H1 (cell line): ENCODE measurements around the gene DMRTA1. TPM values are rescaled to one million over a fixed set of nuclear protein-coding genes. Genes with fewer than 3 reads are reported as not detected.

Experiments
- CTCF ChIA-PET: fragments of 300-600 bp; sonication (Branson Sonifier 250); formaldehyde crosslinking; loops from one replicate; lab custom pipeline; 2021; ENCODE audit not compliant: partially characterized antibody; lab: Charles Lee
- POLR2A ChIA-PET: fragments of 300-600 bp; sonication (Branson Sonifier 250); formaldehyde crosslinking; loops from one replicate; lab custom pipeline; 2021; ENCODE audit warnings: inconsistent platforms; ENCODE audit not compliant: partially characterized antibody; lab: Charles Lee
- DNase-seq, 2 experiments: peaks; one replicate each; pipeline versions ENCODE4 v3.0.0 to v3.0.0-alpha.2; 2010 to 2022; ENCODE audit warnings: low spot score in 2 of 2, low read depth in 1 of 2, mixed read lengths in 1 of 2
- FAIRE-seq: peaks from 2 replicates; lab custom pipeline; 2011; peaks lifted over from hg19 to GRCh38; lab: Jason Lieb, UNC
- H2AFZ ChIP-seq: 2 replicates; pipeline ENCODE4 v1.8.1; 2012; ENCODE audit warnings: low read length, inconsistent platforms
- H2AK5ac ChIP-seq: 2 replicates; pipeline ENCODE4 v1.6.1; 2013; ENCODE audit warnings: low read depth, low read length
- H2BK120ac ChIP-seq: replicated peaks from 2 replicates; pipeline ENCODE3; 2013; ENCODE audit warnings: low read depth, low read length, inconsistent platforms
- H2BK12ac ChIP-seq: 2 replicates; pipeline ENCODE4 v1.6.1; 2013; ENCODE audit warnings: low read depth, low read length
- H2BK15ac ChIP-seq: 2 replicates; pipeline ENCODE4 v1.6.1; 2013; ENCODE audit warnings: low read length
- H2BK20ac ChIP-seq: 2 replicates; pipeline ENCODE4 v1.6.1; 2013; ENCODE audit warnings: low read length
- H2BK5ac ChIP-seq: 2 replicates; pipeline ENCODE4 v1.6.1; 2013; ENCODE audit warnings: low read depth, low read length
- H3K14ac ChIP-seq: 2 replicates; pipeline ENCODE4 v1.6.1; 2013; ENCODE audit warnings: inconsistent platforms; ENCODE audit not compliant: insufficient read length
- H3K18ac ChIP-seq: 2 replicates; pipeline ENCODE4 v1.6.1; 2013; ENCODE audit warnings: low read length; ENCODE audit errors: extremely low read depth
- H3K23ac ChIP-seq: 2 replicates; pipeline ENCODE4 v1.6.1; 2013; ENCODE audit warnings: inconsistent platforms; ENCODE audit not compliant: insufficient read length
- H3K23me2 ChIP-seq: 2 replicates; pipeline ENCODE4 v1.6.1; 2013; ENCODE audit warnings: low read depth, low read length
- H3K27ac ChIP-seq: 2 replicates; pipeline ENCODE4 v1.6.1; 2011; ENCODE audit warnings: low read depth, low read length, inconsistent platforms
- H3K27me3 ChIP-seq, 4 experiments: replicated peaks in 1 of 4; 1 replicate in 1 of 4; 2 replicates in 3 of 4; pipeline versions ENCODE4 v1.6.1 to v1.8.1; 2011 to 2013; ENCODE audit warnings: low read length in 3 of 4, mild to moderate bottlenecking in 3 of 4, inconsistent platforms in 2 of 4, mixed read lengths in 2 of 4, moderate library complexity in 1 of 4; ENCODE audit not compliant: control insufficient read depth in 3 of 4, insufficient read depth in 3 of 4; ENCODE audit errors: extremely low read depth in 1 of 4
- H3K36me3 ChIP-seq, 4 experiments: 2 replicates each; pipeline versions ENCODE4 v1.6.1 to v1.8.1; 2011 to 2013; ENCODE audit warnings: mild to moderate bottlenecking in 4 of 4, low read length in 3 of 4, moderate library complexity in 2 of 4, control low read depth in 1 of 4, inconsistent platforms in 1 of 4; ENCODE audit not compliant: insufficient read depth in 4 of 4, control insufficient read depth in 2 of 4
- H3K4ac ChIP-seq: replicated peaks from 2 replicates; pipeline ENCODE3; 2013; ENCODE audit warnings: low read length, low read depth, mixed read lengths, inconsistent platforms; ENCODE audit not compliant: insufficient read length
- H3K4me1 ChIP-seq, 4 experiments: replicated peaks in 1 of 4; 1 replicate in 1 of 4; 2 replicates in 3 of 4; pipeline versions ENCODE4 v1.6.1 to v1.8.1; 2011 to 2013; ENCODE audit warnings: low read length in 3 of 4, inconsistent platforms in 2 of 4, mixed read lengths in 1 of 4; ENCODE audit not compliant: insufficient read depth in 4 of 4, control insufficient read depth in 3 of 4
- H3K4me2 ChIP-seq, 2 experiments: 2 replicates each; pipeline versions ENCODE4 v1.6.1 to v1.8.1; 2011 to 2013; ENCODE audit warnings: low read depth in 2 of 2, low read length in 2 of 2, control low read depth in 1 of 2, inconsistent platforms in 1 of 2, mild to moderate bottlenecking in 1 of 2; ENCODE audit not compliant: insufficient read depth in 1 of 2
- H3K4me3 ChIP-seq, 4 experiments: fragments of 200-600, 300-600 bp in 1 of 4; sonication (generic), shearing (Covaris generic), sonication (Bioruptor Twin) in 1 of 4; 2 replicates each; pipeline versions ENCODE4 v1.5.1 to v1.8.1; 2011 to 2016; ENCODE audit warnings: low read length in 4 of 4, low read depth in 3 of 4, control low read depth in 2 of 4, inconsistent platforms in 2 of 4, mild to moderate bottlenecking in 2 of 4, mixed read lengths in 1 of 4, moderate library complexity in 1 of 4; ENCODE audit not compliant: insufficient read depth in 2 of 4; ENCODE audit errors: extremely low read depth in 1 of 4
- H3K56ac ChIP-seq: replicated peaks from 2 replicates; pipeline ENCODE3; 2013; ENCODE audit warnings: low read depth, mild to moderate bottlenecking, mixed read lengths, low read length, inconsistent platforms; ENCODE audit not compliant: insufficient read length
- H3K79me1 ChIP-seq: 2 replicates; pipeline ENCODE4 v1.6.1; 2013; ENCODE audit warnings: low read depth, low read length, control low read depth
- H3K79me2 ChIP-seq, 2 experiments: 2 replicates each; pipeline versions ENCODE4 v1.6.1 to v1.8.1; 2012 to 2013; ENCODE audit warnings: low read length in 2 of 2, mild to moderate bottlenecking in 2 of 2, inconsistent platforms in 1 of 2; ENCODE audit not compliant: insufficient read depth in 2 of 2, control insufficient read depth in 1 of 2
- H3K9ac ChIP-seq, 4 experiments: replicated peaks in 1 of 4; 1 replicate in 1 of 4; 2 replicates in 3 of 4; pipeline versions ENCODE4 v1.6.1 to v1.8.1; 2011 to 2013; ENCODE audit warnings: low read depth in 3 of 4, low read length in 3 of 4, control low read depth in 2 of 4, mild to moderate bottlenecking in 2 of 4, moderate library complexity in 2 of 4, inconsistent platforms in 1 of 4; ENCODE audit errors: extremely low read depth in 1 of 4
- H3K9me3 ChIP-seq, 2 experiments: 2 replicates each; pipeline versions ENCODE4 v1.6.1 to v1.8.1; 2012 to 2013; ENCODE audit warnings: mild to moderate bottlenecking in 2 of 2, moderate library complexity in 2 of 2, control low read depth in 1 of 2, inconsistent platforms in 1 of 2, low read depth in 1 of 2, low read length in 1 of 2, mixed read lengths in 1 of 2; ENCODE audit not compliant: insufficient read depth in 2 of 2
- H4K20me1 ChIP-seq, 2 experiments: replicated peaks in 1 of 2; 2 replicates each; pipeline versions ENCODE3 to v1.8.1; 2011 to 2013; ENCODE audit warnings: inconsistent platforms in 2 of 2, low read length in 2 of 2, mild to moderate bottlenecking in 1 of 2; ENCODE audit not compliant: insufficient read depth in 2 of 2, control insufficient read depth in 1 of 2
- H4K5ac ChIP-seq: 2 replicates; pipeline ENCODE4 v1.6.1; 2013; ENCODE audit warnings: low read length, low read depth, mixed read lengths, inconsistent platforms; ENCODE audit not compliant: insufficient read length
- H4K8ac ChIP-seq: 2 replicates; pipeline ENCODE4 v1.8.0; 2013; ENCODE audit warnings: mild to moderate bottlenecking, moderate library complexity, low read length, inconsistent platforms; ENCODE audit not compliant: insufficient read depth; ENCODE audit errors: extremely low read depth
- H4K91ac ChIP-seq: replicated peaks from 2 replicates; pipeline ENCODE3; 2013; ENCODE audit warnings: low read length, mixed read lengths, inconsistent platforms; ENCODE audit not compliant: insufficient read length
- KDM4A ChIP-seq: IDR thresholded peaks from one replicate; pipeline ENCODE4 v1.7.1; 2012; ENCODE audit warnings: low read depth, mild to moderate bottlenecking, moderate library complexity, low read length, inconsistent platforms; ENCODE audit not compliant: severe bottlenecking
- NANOG ChIP-seq: IDR thresholded peaks from 2 replicates; pipeline ENCODE4 v1.6.1; 2011; ENCODE audit warnings: low read length, low read depth, mild to moderate bottlenecking, inconsistent platforms; ENCODE audit not compliant: insufficient read depth, poor library complexity, severe bottlenecking
- POU5F1 ChIP-seq: IDR thresholded peaks from 2 replicates; pipeline ENCODE4 v1.6.1; 2011; ENCODE audit warnings: low read depth, mild to moderate bottlenecking, low read length, moderate library complexity
- RBBP5 ChIP-seq: IDR thresholded peaks from 2 replicates; pipeline ENCODE4 v1.7.1; 2012; ENCODE audit warnings: low read depth, mild to moderate bottlenecking, inconsistent platforms, low read length, moderate library complexity, borderline replicate concordance
- SAP30 ChIP-seq: fragments of 300-600 bp; sonication (generic); IDR thresholded peaks from 2 replicates; pipeline ENCODE4 v1.7.1; 2012; ENCODE audit warnings: low read length, moderate library complexity, mild to moderate bottlenecking, inconsistent platforms; ENCODE audit not compliant: insufficient read depth, insufficient replicate concordance
- SP4 ChIP-seq: IDR thresholded peaks from 2 replicates; pipeline ENCODE4 v1.6.1; 2012; ENCODE audit warnings: low read length, inconsistent platforms
- TAF1 ChIP-seq: IDR thresholded peaks from 2 replicates; pipeline ENCODE4 v1.6.1; 2011; ENCODE audit warnings: mild to moderate bottlenecking, low read depth, low read length
- TBP ChIP-seq: IDR thresholded peaks from 2 replicates; pipeline ENCODE4 v1.6.1; 2011; ENCODE audit warnings: low read depth, low read length, improper control_type of control experiment
- WGBS, 2 experiments: shearing (Covaris generic) in 1 of 2; methylation state at CpG; one replicate each; pipeline versions ENCODE4 v1.1.6 to v1.1.7; 2013 to 2015; ENCODE audit warnings: low lambda C conversion rate in 2 of 2, mixed read lengths in 2 of 2, inconsistent platforms in 1 of 2, low coverage in 1 of 2, missing lambda C conversion rate in 1 of 2; ENCODE audit not compliant: insufficient replicate concordance in 2 of 2, insufficient coverage in 1 of 2, insufficient read length in 1 of 2; ENCODE audit errors: extremely low coverage in 1 of 2, missing lambda C conversion rate in 1 of 2; 5-methylcytosine and 5-hydroxymethylcytosine counted together
- polyA plus RNA-seq, 7 experiments: library from polyadenylated mRNA; depleted of rRNA in 3 of 7; stranded (reverse) in 5 of 7; unstranded in 2 of 7; fragments of >200 nt in 5 of 7; fragments of 200-250 nt in 2 of 7; gene quantifications; 1 replicate in 5 of 7; 2 replicates in 1 of 7; 4 replicates in 1 of 7; pipeline versions ENCODE4 v1.2.1 to v1.2.3, GENCODE V29; 2011 to 2013; ENCODE audit warnings: missing spikeins in 2 of 7, mixed read lengths in 2 of 7
- total RNA-seq: library from RNA; stranded (reverse); fragmentation: NEBNext Ultra II Directional; extraction: Animal tissue kit (Norgen Biotek cat#: 25700); gene quantifications from 2 replicates; pipeline ENCODE4 v1.2.1, GENCODE V29; 2021

Gene DMRTA1
- total and polyA plus RNA-seq, 2 of the 8 experiments (the other 6 are each of a cell fraction or from before 2014, with no cell fraction given), result 1.5 to 3.3 TPM

DNA sequence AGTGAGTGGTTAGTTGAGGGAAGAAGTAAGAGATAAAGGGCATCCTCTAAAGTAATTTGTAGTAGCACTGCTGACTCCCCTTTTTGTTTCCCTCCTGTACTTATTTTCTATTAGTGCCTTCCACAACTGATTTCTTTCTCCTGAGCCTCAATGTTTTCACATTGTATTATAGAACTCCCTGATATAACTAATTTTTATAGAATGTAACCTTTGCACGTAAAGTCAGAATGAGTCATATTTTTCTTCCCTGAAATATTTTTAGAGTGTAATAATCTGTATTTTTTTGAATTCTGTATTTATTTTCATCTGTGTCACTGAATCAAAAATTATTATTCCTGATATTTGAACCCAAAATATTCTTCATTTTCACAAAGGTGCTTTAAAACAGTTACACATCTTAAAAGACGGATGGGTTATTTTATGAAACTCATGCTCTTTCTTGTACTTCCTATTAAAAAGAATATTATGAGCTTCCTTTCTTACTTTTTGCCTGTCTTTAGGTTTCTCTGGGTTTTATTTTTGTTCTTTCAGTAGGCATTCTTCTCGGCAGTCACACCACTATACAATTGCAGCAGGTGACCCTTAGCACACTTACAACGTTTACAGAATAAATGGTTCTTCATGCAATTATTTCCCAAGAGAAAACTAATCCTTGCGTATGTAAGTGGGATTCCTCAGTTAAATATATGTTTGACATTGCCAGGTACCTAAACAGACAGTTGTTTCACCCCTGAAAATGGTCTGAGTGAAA is 30.5 kb upstream of the DMRTA1 start:
- no peak overlapping the region for H2BK120ac ChIP-seq
- no peak overlapping the region for H2BK12ac ChIP-seq
- H3K36me3 ChIP-seq, result no peaks in the 10 kb centered on the region
- H3K9me3 ChIP-seq, result no peaks in the 10 kb centered on the region
- H3K4me1 ChIP-seq, result no peaks in the 10 kb centered on the region
- no peaks in the 10 kb centered on the region for H3K79me2 ChIP-seq
- no peak overlapping the region for H2BK15ac ChIP-seq
- TF ChIP-seq TAF1 (no peak), SP4 (no peak), TBP (no peak), POU5F1 (no peak), KDM4A (no peak), RBBP5 (no peak), SAP30 (no peak), NANOG (no peak)
- no peak overlapping the region for H2AK5ac ChIP-seq
- FAIRE-seq (no peak), DNase-seq (no peak)
- H4K20me1 ChIP-seq, result no peaks in the 10 kb centered on the region
- no peak overlapping the region for H3K14ac ChIP-seq
- no peaks in the 10 kb centered on the region for H3K23me2 ChIP-seq
- CTCF ChIA-PET, result no interaction called here
- H2BK20ac ChIP-seq, result no peak overlapping the region
- WGBS, 2 experiments, result 85% methylated on average over 5 of the region's 5 CpGs; no CpG with 5 or more reads in 1 of the 2 experiments
- H4K91ac ChIP-seq, result no peak overlapping the region
- no peak overlapping the region for H4K8ac ChIP-seq
- H3K4me3 ChIP-seq, result no peak overlapping the region
- no peaks in the 10 kb centered on the region for H3K79me1 ChIP-seq
- POLR2A ChIA-PET, result no interaction called here
- no peak overlapping the region for H3K56ac ChIP-seq
- H3K18ac ChIP-seq, result no peak overlapping the region
- no peak overlapping the region for H4K5ac ChIP-seq
- H2BK5ac ChIP-seq, result no peak overlapping the region
- no peak overlapping the region for H2AFZ ChIP-seq
- H3K4me2 ChIP-seq, result no peak overlapping the region
- no peak overlapping the region for H3K9ac ChIP-seq
- H3K27me3 ChIP-seq, result no peaks in the 10 kb centered on the region
- no peak overlapping the region for H3K23ac ChIP-seq
- no peak overlapping the region for H3K27ac ChIP-seq
- H3K4ac ChIP-seq, result no peak overlapping the region
